ENCODE measurements around the gene CARF.

- TF ChIP-seq CTCF (IDR thresholded peaks at IDR 0.05; ENCODE audit: insufficient read depth, low read depth, low read length) (no peak), EZH2 (IDR thresholded peaks at IDR 0.05; ENCODE audit: insufficient read depth, low read length) (no peak)
Observed at GRCh38 chr2:202944408-202944807, 32.3 kb downstream of the CARF start.

All from astrocyte (in vitro differentiated cells and primary cell).